ENCODE results near the gene LIPK. TPM values are rescaled to one million over a fixed set of nuclear protein-coding genes. Genes with fewer than 3 reads are reported as not detected.

The LIPK gene
- polyA plus RNA-seq, 1 donor (not counting 4 experiments of a cell fraction or from before 2014, with no cell fraction given), result 0.56 TPM

- Histone ChIP-seq H3K9me3 (ENCODE audit: control insufficient read depth, low read depth, low read length) (no peaks in the 10 kb centered on the region), H3K27me3 (ENCODE audit: control insufficient read depth, extremely low read depth, insufficient read depth, low read length) (no peaks in the 10 kb centered on the region), H3K9me1 (ENCODE audit: control insufficient read depth, extremely low read depth, insufficient read depth, low read length) (no peaks in the 10 kb centered on the region), H3K27ac (ENCODE audit: control insufficient read depth, insufficient read depth, low read length) (no peak overlapping the region), H3K4me2 (ENCODE audit: control insufficient read depth, extremely low read depth, insufficient read depth, low read depth, low read length) (no peak overlapping the region), H3K36me3 (ENCODE audit: control insufficient read depth in 2 of 2, extremely low read depth in 1 of 2, insufficient read depth in 2 of 2, low read length in 2 of 2) (no peaks in the 10 kb centered on the region), H3K4me1 (ENCODE audit: control insufficient read depth, extremely low read depth, insufficient read depth, low read length) (no peaks in the 10 kb centered on the region), H3K4me3 (ENCODE audit: control insufficient read depth in 2 of 3, extremely low read depth in 1 of 3, insufficient read depth in 2 of 3, low read depth in 1 of 3, low read length in 3 of 3) (no peak overlapping the region), H3K79me2 (ENCODE audit: control insufficient read depth, insufficient read depth, low read length) (no peaks in the 10 kb centered on the region), H3K9ac (ENCODE audit: control insufficient read depth, extremely low read depth, insufficient read depth, low read length) (no peak overlapping the region), H4K20me1 (ENCODE audit: control insufficient read depth, extremely low read depth, insufficient read depth, low read length) (no peaks in the 10 kb centered on the region), H2AFZ (ENCODE audit: control insufficient read depth, low read length) (no peak overlapping the region)
- TF ChIP-seq CTCF (optimal IDR thresholded peaks at IDR 0.05 in 1 of 3, IDR thresholded peaks at IDR 0.05 in 1 of 3, conservative IDR thresholded peaks at IDR 0.05 in 1 of 3; ENCODE audit: extremely low read depth in 1 of 3, insufficient read depth in 2 of 3, low read length in 3 of 3), result no peak
- TF ChIP-seq EZH2 (IDR thresholded peaks at IDR 0.05; ENCODE audit: low read length), result no peak
- FAIRE-seq, result no peak
- dilution Hi-C loops (cut with MboI; ENCODE audit: extremely low pct_ligation_motif_present, low sequenced_read_pairs), result no loop called here
- DNase-seq (ENCODE audit: low read depth, low spot score), result no peak
These were observed 75.2 kb downstream of the LIPK start for GRCh38 chr10:88781206-88781605.

- TF ChIP-seq EZH2 (IDR thresholded peaks at IDR 0.05; ENCODE audit: low read length), result no peak
- TF ChIP-seq CTCF (optimal IDR thresholded peaks at IDR 0.05 in 1 of 3, IDR thresholded peaks at IDR 0.05 in 1 of 3, conservative IDR thresholded peaks at IDR 0.05 in 1 of 3; ENCODE audit: extremely low read depth in 1 of 3, insufficient read depth in 2 of 3, low read length in 3 of 3), result no peak
- Histone ChIP-seq H3K79me2 (ENCODE audit: control insufficient read depth, insufficient read depth, low read length) (no peaks in the 10 kb centered on the region), H3K27me3 (ENCODE audit: control insufficient read depth, extremely low read depth, insufficient read depth, low read length) (no peaks in the 10 kb centered on the region), H3K9me3 (ENCODE audit: control insufficient read depth, low read depth, low read length) (no peaks in the 10 kb centered on the region), H3K27ac (ENCODE audit: control insufficient read depth, insufficient read depth, low read length) (no peak overlapping the region), H3K4me2 (ENCODE audit: control insufficient read depth, extremely low read depth, insufficient read depth, low read depth, low read length) (no peak overlapping the region), H3K9me1 (ENCODE audit: control insufficient read depth, extremely low read depth, insufficient read depth, low read length) (no peaks in the 10 kb centered on the region), H3K36me3 (ENCODE audit: control insufficient read depth in 2 of 2, extremely low read depth in 1 of 2, insufficient read depth in 2 of 2, low read length in 2 of 2) (no peaks in the 10 kb centered on the region), H4K20me1 (ENCODE audit: control insufficient read depth, extremely low read depth, insufficient read depth, low read length) (no peaks in the 10 kb centered on the region), H2AFZ (ENCODE audit: control insufficient read depth, low read length) (no peak overlapping the region), H3K4me1 (ENCODE audit: control insufficient read depth, extremely low read depth, insufficient read depth, low read length) (no peaks in the 10 kb centered on the region), H3K4me3 (ENCODE audit: control insufficient read depth in 2 of 3, extremely low read depth in 1 of 3, insufficient read depth in 2 of 3, low read depth in 1 of 3, low read length in 3 of 3) (no peak overlapping the region), H3K9ac (ENCODE audit: control insufficient read depth, extremely low read depth, insufficient read depth, low read length) (no peak overlapping the region)
- no peak for FAIRE-seq
- dilution Hi-C loops (cut with MboI; ENCODE audit: extremely low pct_ligation_motif_present, low sequenced_read_pairs), result no loop called here
- no peak for DNase-seq (ENCODE audit: low read depth, low spot score)
These were observed 76.2 kb downstream of the LIPK start for GRCh38 chr10:88782222-88782621.
